HCT116 (cell line): Measurements from ENCODE around the gene CYBA. TPM values are rescaled to one million over a fixed set of nuclear protein-coding genes. Genes with fewer than 3 reads are reported as not detected.

Experiments
- ATAC-seq: fragments of 200-7000 bp; cut with Tn5 transposase; 2 replicates; pipeline ENCODE4 v1.9.1; 2020; ENCODE audit warnings: mild to moderate bottlenecking, moderate library complexity
- BruUV-seq: library from RNA; stranded (reverse); fragments of 400-500 nt; replicated peaks from 2 replicates; lab custom pipeline; 2021; lab: Mats Ljungman, UMichigan
- CTCF ChIA-PET: fragments of 300-600 bp; sonication (Branson Sonifier 250); formaldehyde crosslinking; loops from one replicate; lab custom pipeline; 2021; ENCODE audit warnings: antibody characterized with exemption; lab: Charles Lee
- POLR2A ChIA-PET: fragments of 300-600, 350-600 bp; sonication (Branson Sonifier 250); formaldehyde crosslinking; loops from one replicate; lab custom pipeline; 2021; ENCODE audit warnings: antibody characterized with exemption; lab: Charles Lee
- RAD21 ChIA-PET, 2 experiments: fragments of 300-600 bp; sonication (Branson Sonifier 250); formaldehyde crosslinking; loops; one replicate each; lab custom pipeline; 2023; ENCODE audit warnings: low total read pairs in 2 of 2; ENCODE audit not compliant: uncharacterized antibody in 2 of 2, unreplicated experiment in 2 of 2, low non-redundant PET in 1 of 2; lab: Charles Lee
- DNase-seq: peaks from one replicate; pipeline ENCODE4 v3.0.0-alpha.2; 2010; ENCODE audit warnings: low read depth, low spot score
- H2AFZ ChIP-seq: fragments of 200-600 bp; shearing (Covaris generic), sonication (generic); 2 replicates; pipeline ENCODE4 v1.6.1; 2017; ENCODE audit warnings: low read depth, mixed run types, mixed read lengths, antibody characterized with exemption, low read length; ENCODE audit not compliant: poor library complexity, severe bottlenecking
- H3K27ac ChIP-seq: 2 replicates; pipeline ENCODE4 v1.5.1; 2012; ENCODE audit warnings: low read depth, low read length
- H3K27me3 ChIP-seq: fragments of 200-600 bp; sonication (generic); 2 replicates; pipeline ENCODE4 v1.6.1; 2016; ENCODE audit warnings: mixed run types, low read length, mixed read lengths; ENCODE audit not compliant: insufficient read depth
- H3K36me3 ChIP-seq, 2 experiments: fragments of 200-500 bp in 1 of 2; fragments of 200-600 bp in 1 of 2; sonication (Bioruptor generic) in 1 of 2; sonication (generic) in 1 of 2; 2 replicates each; pipeline versions ENCODE4 v1.5.1 to v1.6.1; 2014 to 2016; ENCODE audit warnings: low read length in 2 of 2, inconsistent platforms in 1 of 2, mixed read lengths in 1 of 2, mixed run types in 1 of 2; ENCODE audit not compliant: insufficient read depth in 2 of 2, control insufficient read depth in 1 of 2
- H3K4me1 ChIP-seq, 2 experiments: fragments of 200-600 bp in 1 of 2; sonication (generic) in 1 of 2; 2 replicates each; pipeline versions ENCODE4 v1.5.1 to v1.6.1; 2012 to 2017; ENCODE audit warnings: low read length in 2 of 2, inconsistent platforms in 1 of 2, mild to moderate bottlenecking in 1 of 2, mixed read lengths in 1 of 2, mixed run types in 1 of 2, moderate library complexity in 1 of 2; ENCODE audit not compliant: insufficient read depth in 2 of 2, control insufficient read depth in 1 of 2
- H3K4me2 ChIP-seq: fragments of 200-600 bp; sonication (generic); 2 replicates; pipeline ENCODE4 v1.6.1; 2017; ENCODE audit warnings: mixed run types, low read length, mixed read lengths
- H3K4me3 ChIP-seq, 2 experiments: fragments of 200-600 bp in 1 of 2; sonication (generic) in 1 of 2; replicated peaks in 1 of 2; 2 replicates each; pipeline ENCODE4 v1.5.1; 2011 to 2016; ENCODE audit warnings: low read length in 2 of 2, control low read depth in 1 of 2, low read depth in 1 of 2, mild to moderate bottlenecking in 1 of 2, mixed read lengths in 1 of 2, mixed run types in 1 of 2
- H3K79me2 ChIP-seq: fragments of 200-600 bp; sonication (generic); 2 replicates; pipeline ENCODE4 v1.6.1; 2017; ENCODE audit warnings: mild to moderate bottlenecking, mixed run types, low read length, moderate library complexity, mixed read lengths; ENCODE audit not compliant: insufficient read depth
- H3K9ac ChIP-seq: fragments of 200-600 bp; sonication (generic); 2 replicates; pipeline ENCODE4 v1.6.1; 2016; ENCODE audit warnings: low read length, mixed read lengths
- H3K9me2 ChIP-seq: fragments of 200-600 bp; sonication (generic), shearing (Covaris generic); 2 replicates; pipeline ENCODE4 v1.6.1; 2017; ENCODE audit warnings: mixed run types, mild to moderate bottlenecking, moderate library complexity; ENCODE audit not compliant: insufficient read depth
- H3K9me3 ChIP-seq, 2 experiments: fragments of 200-500 bp in 1 of 2; fragments of 200-600 bp in 1 of 2; sonication (Bioruptor generic) in 1 of 2; sonication (generic) in 1 of 2; 2 replicates each; pipeline ENCODE4 v1.6.1; 2014 to 2017; ENCODE audit warnings: low read length in 2 of 2, mixed read lengths in 2 of 2, inconsistent platforms in 1 of 2, low read depth in 1 of 2, mild to moderate bottlenecking in 1 of 2, mixed run types in 1 of 2, moderate library complexity in 1 of 2; ENCODE audit not compliant: control insufficient read depth in 1 of 2, insufficient read depth in 1 of 2
- H4K20me1 ChIP-seq: fragments of 200-600 bp; sonication (generic), shearing (Covaris generic); 2 replicates; pipeline ENCODE4 v1.6.1; 2017; ENCODE audit warnings: mixed run types, mild to moderate bottlenecking, moderate library complexity; ENCODE audit not compliant: insufficient read depth
- CBX3 ChIP-seq: IDR thresholded peaks from 2 replicates; pipeline ENCODE4 v1.6.1; 2012; ENCODE audit warnings: low read depth
- CEBPB ChIP-seq: IDR thresholded peaks from 2 replicates; pipeline ENCODE4 v1.6.1; 2012; ENCODE audit warnings: low read depth
- ELF1 ChIP-seq: IDR thresholded peaks from 2 replicates; pipeline ENCODE4 v1.6.1; 2012; ENCODE audit warnings: low read depth, borderline replicate concordance
- EZH2 ChIP-seq: fragments of 200-600 bp; sonication (generic); IDR thresholded peaks from 2 replicates; pipeline ENCODE4 v1.6.1; 2017; ENCODE audit warnings: antibody characterized with exemption, mixed run types
- JUND ChIP-seq: IDR thresholded peaks from 2 replicates; pipeline ENCODE4 v1.6.1; 2012
- POLR2A ChIP-seq: IDR thresholded peaks from 2 replicates; pipeline ENCODE4 v1.7.0; 2011; ENCODE audit warnings: borderline replicate concordance; ENCODE audit not compliant: insufficient read depth, insufficient read length; ENCODE audit errors: extremely low read depth
- POLR2AphosphoS5 ChIP-seq: IDR thresholded peaks from 2 replicates; pipeline ENCODE4 v1.6.1; 2011; ENCODE audit warnings: mild to moderate bottlenecking, low read depth, low read length, moderate library complexity
- SIN3A ChIP-seq: IDR thresholded peaks from 2 replicates; pipeline ENCODE4 v1.6.1; 2012; ENCODE audit warnings: low read depth
- SRF ChIP-seq: IDR thresholded peaks from 2 replicates; pipeline ENCODE4 v1.6.1; 2012; ENCODE audit warnings: low read depth
- TCF7L2 ChIP-seq: IDR thresholded peaks from 2 replicates; pipeline ENCODE4 v1.7.0; 2011; ENCODE audit warnings: borderline replicate concordance, inconsistent platforms; ENCODE audit not compliant: insufficient read depth, insufficient read length; ENCODE audit errors: extremely low read depth
- YY1 ChIP-seq: IDR thresholded peaks from 2 replicates; pipeline ENCODE4 v1.6.1; 2011; ENCODE audit warnings: low read length, low read depth, moderate library complexity, mild to moderate bottlenecking; ENCODE audit not compliant: insufficient replicate concordance; ENCODE audit errors: extremely low read depth
- ZFX ChIP-seq: fragments of 450-650 bp; IDR thresholded peaks from 2 replicates; pipeline ENCODE4 v1.6.1; 2017
- ZNF274 ChIP-seq: fragments of 200-500 bp; sonication (Bioruptor generic); IDR thresholded peaks from 2 replicates; pipeline ENCODE4 v1.6.1; 2014; ENCODE audit warnings: mild to moderate bottlenecking, low read depth, low read length, inconsistent platforms
- intact Hi-C: fragments of 100-400 bp; cut with micrococcal nuclease; formaldehyde crosslinking; loops from 2 replicates; pipeline ENCODE4 v1.10.0; 2022
- total RNA-seq: library from RNA; stranded (reverse); gene quantifications from one replicate; pipeline ENCODE4 v1.2.1, GENCODE V29; 2021; ENCODE audit not compliant: unreplicated experiment
- TF ChIP-seq, protein P1 (sequence below): IDR thresholded peaks from 2 replicates; pipeline ENCODE4 v1.6.1; 2012
- TF ChIP-seq, protein P2 (sequence below): IDR thresholded peaks from 2 replicates; pipeline ENCODE4 v1.6.1; 2012; ENCODE audit warnings: low read depth
- TF ChIP-seq, protein P3 (sequence below): IDR thresholded peaks from 2 replicates; pipeline ENCODE4 v1.6.1; 2011; ENCODE audit warnings: mild to moderate bottlenecking, low read length, moderate library complexity; ENCODE audit not compliant: insufficient replicate concordance; ENCODE audit errors: extremely low read depth

CYBA gene
- total RNA-seq, 1 experiment from 2014 or later, result 321 TPM

DNA sequence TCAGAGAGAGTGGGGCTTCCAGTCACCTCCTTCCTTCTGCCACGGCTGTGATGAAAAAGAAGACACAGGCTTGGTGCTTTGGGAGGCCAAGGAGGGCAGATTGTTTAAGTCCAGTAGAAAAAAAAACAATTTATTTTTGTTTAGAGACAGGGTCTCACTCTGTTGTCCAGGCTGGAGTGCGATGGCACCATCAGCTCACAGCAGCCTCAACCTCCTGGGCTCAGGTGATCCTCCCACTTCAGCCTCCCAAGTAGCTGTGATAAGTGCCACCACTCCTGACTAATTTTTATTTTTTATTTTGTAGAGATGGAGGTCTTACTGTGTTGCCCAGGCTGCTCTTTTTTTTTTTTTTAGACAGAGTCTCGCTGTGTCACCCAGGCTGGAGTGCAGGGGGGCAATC, 14.7 kb upstream of the CYBA start:
- ChIA-PET POLR2A (no interaction called here), RAD21 (no interaction called here)

DNA sequence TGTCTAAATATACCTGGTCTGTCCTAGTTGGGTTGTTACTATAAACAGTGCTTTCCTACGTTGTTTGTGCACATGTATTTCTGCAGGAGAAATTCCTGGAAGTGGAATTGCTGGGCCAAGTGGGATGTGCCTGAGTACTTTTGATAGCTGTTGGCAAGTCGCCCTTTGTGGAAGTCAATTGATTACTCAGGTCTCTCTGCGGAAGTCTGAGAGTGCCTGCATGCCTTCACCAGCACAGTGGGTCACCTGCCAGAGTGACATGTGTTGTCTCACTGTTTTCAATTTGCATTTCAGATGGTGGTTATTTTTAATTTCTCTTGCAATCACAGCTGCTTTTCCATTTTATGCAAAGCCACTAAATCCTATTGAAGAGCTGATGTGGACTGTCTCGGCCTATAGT, 14.3 kb upstream of the CYBA start:
- Histone ChIP-seq H3K4me3 (no peak overlapping the region), H3K4me2 (no peak overlapping the region), H3K4me1 (peaks cover 4 to 21% of the 10 kb centered on the region in 2 experiments; a peak in 3 of 4 replicates), H2AFZ (no peak overlapping the region), H3K9ac (no peak overlapping the region), H3K9me2 (no peaks in the 10 kb centered on the region), H3K27ac (no peak overlapping the region), H3K79me2 (peaks cover 27% of the 10 kb centered on the region), H4K20me1 (no peaks in the 10 kb centered on the region), H3K27me3 (no peaks in the 10 kb centered on the region), H3K9me3 (no peaks in the 10 kb centered on the region), H3K36me3 (no peaks in the 10 kb centered on the region)
- RAD21 ChIA-PET, result no interaction called here
- ATAC-seq (no peak), DNase-seq (no peak)
- POLR2A ChIA-PET, result no interaction called here
- BruUV-seq, result no TSS peak
- CTCF ChIA-PET, result no interaction called here
- intact Hi-C loops, result no loop called here
- TF ChIP-seq ZNF274 (no peak), TCF7L2 (no peak), YY1 (no peak), EZH2 (no peak), ELF1 (no peak), POLR2AphosphoS5 (no peak)
- TF ChIP-seq, protein P1, sequence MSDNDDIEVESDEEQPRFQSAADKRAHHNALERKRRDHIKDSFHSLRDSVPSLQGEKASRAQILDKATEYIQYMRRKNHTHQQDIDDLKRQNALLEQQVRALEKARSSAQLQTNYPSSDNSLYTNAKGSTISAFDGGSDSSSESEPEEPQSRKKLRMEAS, result no peak
- TF ChIP-seq, protein P2, sequence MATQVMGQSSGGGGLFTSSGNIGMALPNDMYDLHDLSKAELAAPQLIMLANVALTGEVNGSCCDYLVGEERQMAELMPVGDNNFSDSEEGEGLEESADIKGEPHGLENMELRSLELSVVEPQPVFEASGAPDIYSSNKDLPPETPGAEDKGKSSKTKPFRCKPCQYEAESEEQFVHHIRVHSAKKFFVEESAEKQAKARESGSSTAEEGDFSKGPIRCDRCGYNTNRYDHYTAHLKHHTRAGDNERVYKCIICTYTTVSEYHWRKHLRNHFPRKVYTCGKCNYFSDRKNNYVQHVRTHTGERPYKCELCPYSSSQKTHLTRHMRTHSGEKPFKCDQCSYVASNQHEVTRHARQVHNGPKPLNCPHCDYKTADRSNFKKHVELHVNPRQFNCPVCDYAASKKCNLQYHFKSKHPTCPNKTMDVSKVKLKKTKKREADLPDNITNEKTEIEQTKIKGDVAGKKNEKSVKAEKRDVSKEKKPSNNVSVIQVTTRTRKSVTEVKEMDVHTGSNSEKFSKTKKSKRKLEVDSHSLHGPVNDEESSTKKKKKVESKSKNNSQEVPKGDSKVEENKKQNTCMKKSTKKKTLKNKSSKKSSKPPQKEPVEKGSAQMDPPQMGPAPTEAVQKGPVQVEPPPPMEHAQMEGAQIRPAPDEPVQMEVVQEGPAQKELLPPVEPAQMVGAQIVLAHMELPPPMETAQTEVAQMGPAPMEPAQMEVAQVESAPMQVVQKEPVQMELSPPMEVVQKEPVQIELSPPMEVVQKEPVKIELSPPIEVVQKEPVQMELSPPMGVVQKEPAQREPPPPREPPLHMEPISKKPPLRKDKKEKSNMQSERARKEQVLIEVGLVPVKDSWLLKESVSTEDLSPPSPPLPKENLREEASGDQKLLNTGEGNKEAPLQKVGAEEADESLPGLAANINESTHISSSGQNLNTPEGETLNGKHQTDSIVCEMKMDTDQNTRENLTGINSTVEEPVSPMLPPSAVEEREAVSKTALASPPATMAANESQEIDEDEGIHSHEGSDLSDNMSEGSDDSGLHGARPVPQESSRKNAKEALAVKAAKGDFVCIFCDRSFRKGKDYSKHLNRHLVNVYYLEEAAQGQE, result no peak

More for the DNA sequence above, 14.7 kb upstream of the CYBA start:
- Histone ChIP-seq H3K9ac (no peak overlapping the region), H3K4me2 (no peak overlapping the region), H3K36me3 (no peaks in the 10 kb centered on the region), H3K4me3 (no peak overlapping the region), H4K20me1 (no peaks in the 10 kb centered on the region), H3K9me2 (no peaks in the 10 kb centered on the region), H3K79me2 (peaks cover 25% of the 10 kb centered on the region), H3K27ac (no peak overlapping the region), H3K4me1 (peaks cover 4 to 21% of the 10 kb centered on the region in 2 experiments; a peak in 3 of 4 replicates), H3K9me3 (no peaks in the 10 kb centered on the region), H3K27me3 (no peaks in the 10 kb centered on the region), H2AFZ (no peak overlapping the region)
- ATAC-seq (no peak), DNase-seq (no peak)
- TF ChIP-seq TCF7L2 (no peak), YY1 (no peak), CEBPB (no peak), SRF (no peak), POLR2A (no peak), SIN3A (no peak), CBX3 (no peak), ZFX (no peak), EZH2 (no peak), POLR2AphosphoS5 (no peak), ELF1 (no peak), ZNF274 (no peak), JUND (no peak)
- TF ChIP-seq, protein P3, sequence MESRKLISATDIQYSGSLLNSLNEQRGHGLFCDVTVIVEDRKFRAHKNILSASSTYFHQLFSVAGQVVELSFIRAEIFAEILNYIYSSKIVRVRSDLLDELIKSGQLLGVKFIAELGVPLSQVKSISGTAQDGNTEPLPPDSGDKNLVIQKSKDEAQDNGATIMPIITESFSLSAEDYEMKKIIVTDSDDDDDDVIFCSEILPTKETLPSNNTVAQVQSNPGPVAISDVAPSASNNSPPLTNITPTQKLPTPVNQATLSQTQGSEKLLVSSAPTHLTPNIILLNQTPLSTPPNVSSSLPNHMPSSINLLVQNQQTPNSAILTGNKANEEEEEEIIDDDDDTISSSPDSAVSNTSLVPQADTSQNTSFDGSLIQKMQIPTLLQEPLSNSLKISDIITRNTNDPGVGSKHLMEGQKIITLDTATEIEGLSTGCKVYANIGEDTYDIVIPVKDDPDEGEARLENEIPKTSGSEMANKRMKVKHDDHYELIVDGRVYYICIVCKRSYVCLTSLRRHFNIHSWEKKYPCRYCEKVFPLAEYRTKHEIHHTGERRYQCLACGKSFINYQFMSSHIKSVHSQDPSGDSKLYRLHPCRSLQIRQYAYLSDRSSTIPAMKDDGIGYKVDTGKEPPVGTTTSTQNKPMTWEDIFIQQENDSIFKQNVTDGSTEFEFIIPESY, result no peak
- CTCF ChIA-PET, result no interaction called here
- no TSS peak for BruUV-seq
- intact Hi-C loops, result no loop called here
